ENCODE results near the gene IL17C. TPM values are rescaled to one million over a fixed set of nuclear protein-coding genes. Genes with fewer than 3 reads are reported as not detected.

The IL17C gene
- polyA plus RNA-seq, 1 of the 3 experiments (the other 2 are of a cell fraction) = 0.07 TPM

- TF ChIP-seq, protein P1, sequence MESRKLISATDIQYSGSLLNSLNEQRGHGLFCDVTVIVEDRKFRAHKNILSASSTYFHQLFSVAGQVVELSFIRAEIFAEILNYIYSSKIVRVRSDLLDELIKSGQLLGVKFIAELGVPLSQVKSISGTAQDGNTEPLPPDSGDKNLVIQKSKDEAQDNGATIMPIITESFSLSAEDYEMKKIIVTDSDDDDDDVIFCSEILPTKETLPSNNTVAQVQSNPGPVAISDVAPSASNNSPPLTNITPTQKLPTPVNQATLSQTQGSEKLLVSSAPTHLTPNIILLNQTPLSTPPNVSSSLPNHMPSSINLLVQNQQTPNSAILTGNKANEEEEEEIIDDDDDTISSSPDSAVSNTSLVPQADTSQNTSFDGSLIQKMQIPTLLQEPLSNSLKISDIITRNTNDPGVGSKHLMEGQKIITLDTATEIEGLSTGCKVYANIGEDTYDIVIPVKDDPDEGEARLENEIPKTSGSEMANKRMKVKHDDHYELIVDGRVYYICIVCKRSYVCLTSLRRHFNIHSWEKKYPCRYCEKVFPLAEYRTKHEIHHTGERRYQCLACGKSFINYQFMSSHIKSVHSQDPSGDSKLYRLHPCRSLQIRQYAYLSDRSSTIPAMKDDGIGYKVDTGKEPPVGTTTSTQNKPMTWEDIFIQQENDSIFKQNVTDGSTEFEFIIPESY (IDR thresholded peaks at IDR 0.05; ENCODE audit: borderline replicate concordance, low read depth) = no peak
- TF ChIP-seq SMC3 (IDR thresholded peaks at IDR 0.05; ENCODE audit: low read depth, low read length) = no peak
- TF ChIP-seq, protein P2, sequence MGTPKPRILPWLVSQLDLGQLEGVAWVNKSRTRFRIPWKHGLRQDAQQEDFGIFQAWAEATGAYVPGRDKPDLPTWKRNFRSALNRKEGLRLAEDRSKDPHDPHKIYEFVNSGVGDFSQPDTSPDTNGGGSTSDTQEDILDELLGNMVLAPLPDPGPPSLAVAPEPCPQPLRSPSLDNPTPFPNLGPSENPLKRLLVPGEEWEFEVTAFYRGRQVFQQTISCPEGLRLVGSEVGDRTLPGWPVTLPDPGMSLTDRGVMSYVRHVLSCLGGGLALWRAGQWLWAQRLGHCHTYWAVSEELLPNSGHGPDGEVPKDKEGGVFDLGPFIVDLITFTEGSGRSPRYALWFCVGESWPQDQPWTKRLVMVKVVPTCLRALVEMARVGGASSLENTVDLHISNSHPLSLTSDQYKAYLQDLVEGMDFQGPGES (IDR thresholded peaks at IDR 0.05; ENCODE audit: low read depth, low read length) = no peak
Measured at GRCh38 chr16:88655053-88655732, 16.8 kb downstream of the IL17C start (continued).

DNA sequence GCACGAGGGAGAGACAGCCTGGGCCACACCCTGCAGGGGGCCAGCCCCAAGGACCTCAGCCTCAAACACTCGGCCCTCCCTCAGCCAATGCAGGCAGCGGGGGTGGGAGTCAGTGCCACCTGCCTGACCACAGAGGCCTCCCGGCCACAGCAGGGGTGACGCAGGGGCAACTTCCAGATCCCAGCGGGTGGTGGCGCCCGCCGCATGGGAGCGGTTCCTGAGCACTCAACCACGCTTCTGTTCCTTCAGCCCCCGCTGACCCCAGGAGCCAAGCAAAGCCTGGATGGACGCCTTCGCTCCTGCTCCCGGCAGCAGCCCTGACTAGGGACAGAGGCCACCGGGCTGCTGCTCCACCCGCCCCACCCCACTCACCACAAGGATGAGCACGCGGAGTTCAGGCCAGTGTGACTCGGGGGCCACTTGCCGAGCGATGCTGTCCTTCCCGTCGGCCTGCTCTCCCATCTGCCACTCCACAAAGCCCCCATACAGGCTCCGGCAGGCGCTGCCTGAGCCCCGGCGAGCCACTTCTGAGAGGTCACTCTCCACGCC, 17.4 kb downstream of the IL17C start:
- H3K9ac ChIP-seq = no peak overlapping the region
- no peak overlapping the region for H3K27ac ChIP-seq (ENCODE audit: low read depth in 2 of 2, low read length in 1 of 2)
- ChIA-PET POLR2A (no interaction called here), CTCF (no interaction called here)
- H3K36me3 ChIP-seq (replicated peaks in 1 of 2; ENCODE audit: control insufficient read depth in 1 of 2, insufficient read depth in 2 of 2, low read length in 1 of 2) = peaks cover 0 to 8% of the 10 kb centered on the region in 2 experiments
- H3K4me1 ChIP-seq (ENCODE audit: control insufficient read depth in 1 of 2, insufficient read depth in 2 of 2, low read depth in 1 of 2, low read length in 1 of 2) = peaks cover 4 to 6% of the 10 kb centered on the region in 2 experiments; a peak in 2 of 4 replicates
- DNase-seq = no peak
- H3K27me3 ChIP-seq (ENCODE audit: insufficient read depth) = no peaks in the 10 kb centered on the region
- no peak overlapping the region for H3K4me2 ChIP-seq
- H3F3A ChIP-seq (replicated peaks; ENCODE audit: insufficient read depth) = no peaks in the 10 kb centered on the region
- H3K4me3 ChIP-seq (ENCODE audit: low read depth in 2 of 2, low read length in 1 of 2) = no peak overlapping the region
- H2AFZ ChIP-seq (ENCODE audit: low read depth) = no peak overlapping the region
- no peaks in the 10 kb centered on the region for H3K9me3 ChIP-seq
- no peaks in the 10 kb centered on the region for H3K9me2 ChIP-seq
- WGBS (ENCODE audit: low lambda C conversion rate) = 88% methylated on average over 5 of the region's 29 CpGs
- H4K20me1 ChIP-seq (ENCODE audit: insufficient read depth) = no peaks in the 10 kb centered on the region
- peaks cover 5% of the 10 kb centered on the region; the same call in 1 of the 2 replicates for H3K79me2 ChIP-seq (ENCODE audit: insufficient read depth)
- TF ChIP-seq MXI1 (IDR thresholded peaks at IDR 0.05; ENCODE audit: low read depth, low read length) (no peak), RXRA (IDR thresholded peaks at IDR 0.05; ENCODE audit: borderline replicate concordance, low read depth) (no peak), YY1 (IDR thresholded peaks at IDR 0.05; ENCODE audit: low read depth) (no peak), NRF1 (IDR thresholded peaks at IDR 0.05; ENCODE audit: low read depth, low read length) (no peak), FOSL2 (IDR thresholded peaks at IDR 0.05; ENCODE audit: borderline replicate concordance, low read depth) (no peak), TEAD4 (IDR thresholded peaks at IDR 0.05; ENCODE audit: borderline replicate concordance, insufficient read depth) (no peak), PBX3 (IDR thresholded peaks at IDR 0.05) (no peak), GATA2 (CRISPR knock-in tag; IDR thresholded peaks at IDR 0.05) (no peak), RAD21 (IDR thresholded peaks at IDR 0.05; ENCODE audit: low read length) (no peak), FOXJ3 (CRISPR knock-in tag; IDR thresholded peaks at IDR 0.05) (no peak), MAX (IDR thresholded peaks at IDR 0.05; ENCODE audit: low read depth) (no peak), TCF12 (IDR thresholded peaks at IDR 0.05) (no peak), MEF2A (IDR thresholded peaks at IDR 0.05; ENCODE audit: borderline replicate concordance, low read depth) (no peak), RFX5 (IDR thresholded peaks at IDR 0.05; ENCODE audit: low read length) (no peak), NFIC (IDR thresholded peaks at IDR 0.05; ENCODE audit: borderline replicate concordance) (no peak), POLR2AphosphoS5 (IDR thresholded peaks at IDR 0.05; ENCODE audit: low read depth, low read length) (no peak)
- TF ChIP-seq, protein P1 (IDR thresholded peaks at IDR 0.05; ENCODE audit: borderline replicate concordance, low read depth) = no peak

All from SK-N-SH (cell line).